DOHH2 (cell line): ENCODE results near the gene PTGIR.

Source experiments
- H3F3A ChIP-seq: fragments of 200-600 bp; sonication (generic), shearing (Covaris generic); 2 replicates; pipeline ENCODE4 v1.6.0; 2016; ENCODE audit warnings: antibody characterized with exemption, mild to moderate bottlenecking; ENCODE audit not compliant: control insufficient read depth, insufficient read depth
- H3K27ac ChIP-seq: fragments of 200-600 bp; sonication (generic); 2 replicates; pipeline ENCODE4 v1.5.1; 2014; ENCODE audit warnings: low read depth, mild to moderate bottlenecking, low read length, moderate library complexity
- H3K27me3 ChIP-seq: fragments of 200-600 bp; sonication (generic); 2 replicates; pipeline ENCODE4 v1.6.1; 2014; ENCODE audit warnings: mild to moderate bottlenecking, low read length, mixed read lengths; ENCODE audit not compliant: control insufficient read depth
- H3K36me3 ChIP-seq: fragments of 200-600 bp; sonication (generic); 2 replicates; pipeline ENCODE4 v1.6.1; 2014; ENCODE audit warnings: mild to moderate bottlenecking, low read length, moderate library complexity, mixed read lengths; ENCODE audit not compliant: control insufficient read depth
- H3K4me1 ChIP-seq: fragments of 200-600 bp; sonication (generic); 2 replicates; pipeline ENCODE4 v1.6.1; 2014; ENCODE audit warnings: mild to moderate bottlenecking, low read length, mixed read lengths; ENCODE audit not compliant: control insufficient read depth
- H3K4me2 ChIP-seq: fragments of 200-600 bp; sonication (generic); 2 replicates; pipeline ENCODE4 v1.6.0; 2014; ENCODE audit warnings: mild to moderate bottlenecking, low read length, moderate library complexity
- H3K4me3 ChIP-seq: fragments of 200-600 bp; sonication (generic); 2 replicates; pipeline ENCODE4 v1.5.1; 2014; ENCODE audit warnings: mild to moderate bottlenecking, low read length, mixed read lengths
- H3K79me2 ChIP-seq: fragments of 200-600 bp; sonication (generic); 2 replicates; pipeline ENCODE4 v1.6.1; 2014; ENCODE audit warnings: mild to moderate bottlenecking, low read length, mixed read lengths; ENCODE audit not compliant: control insufficient read depth
- H3K9me2 ChIP-seq: fragments of 200-600 bp; sonication (generic); replicated peaks from 2 replicates; pipeline ENCODE4 v1.6.1; 2014; ENCODE audit warnings: mild to moderate bottlenecking, low read length, mixed read lengths; ENCODE audit not compliant: control insufficient read depth
- H3K9me3 ChIP-seq: fragments of 200-600 bp; sonication (generic); 2 replicates; pipeline ENCODE4 v1.6.1; 2014; ENCODE audit warnings: antibody characterized with exemption, low read length, mixed read lengths; ENCODE audit not compliant: control insufficient read depth, insufficient read depth
- H4K20me1 ChIP-seq: fragments of 200-600 bp; sonication (generic); 2 replicates; pipeline ENCODE4 v1.6.0; 2014; ENCODE audit warnings: low read depth, mild to moderate bottlenecking, antibody characterized with exemption, low read length, moderate library complexity; ENCODE audit not compliant: control insufficient read depth, insufficient read depth
- CTCF ChIP-seq: fragments of 200-600 bp; sonication (generic); IDR thresholded peaks from one replicate; pipeline ENCODE4 v1.5.1; 2014; ENCODE audit warnings: antibody characterized with exemption, mild to moderate bottlenecking, low read depth, low read length; ENCODE audit not compliant: poor library complexity, severe bottlenecking
- EZH2phosphoT487 ChIP-seq: fragments of 200-600 bp; sonication (generic); IDR thresholded peaks from 2 replicates; pipeline ENCODE4 v1.6.1; 2017; ENCODE audit warnings: borderline replicate concordance, mild to moderate bottlenecking, antibody characterized with exemption, low read length, moderate library complexity, mixed read lengths

Gene PTGIR

GRCh38 chr19:46601318-46602224 lies 23.3 kb downstream of the PTGIR start, which contains the start of gene CALM3:
TSS of gene CALM3 (plus strand) at chr19:46601330. CDS start at chr19:46601435, 105 bp downstream.
- H3K79me2 ChIP-seq, result peaks cover 48% of the 10 kb centered on the region

GRCh38 chr19:46600384-46601317 lies 24.2 kb downstream of the PTGIR start:
- H3K4me2 ChIP-seq, result peak overlapping the region; percentile 86
- peak overlapping the region; percentile 90 for H3K27ac ChIP-seq
- peak overlapping the region; percentile 81 for H3K4me3 ChIP-seq
- H3K27me3 ChIP-seq, result no peaks in the 10 kb centered on the region
- peaks cover 24% of the 10 kb centered on the region for H3K4me1 ChIP-seq
- H3K36me3 ChIP-seq, result peaks cover 39% of the 10 kb centered on the region
- 0 out of 2 replicates have a peak, but pooled peaks cover 2% of the 10 kb centered on the region for H3F3A ChIP-seq
- H3K9me2 ChIP-seq, result no peaks in the 10 kb centered on the region
- H3K9me3 ChIP-seq, result peaks cover 9% of the 10 kb centered on the region
- H3K79me2 ChIP-seq, result peaks cover 45% of the 10 kb centered on the region
- peaks cover 19% of the 10 kb centered on the region for H4K20me1 ChIP-seq
- no peak for TF ChIP-seq EZH2phosphoT487
- no peak for TF ChIP-seq CTCF

More at GRCh38 chr19:46601318-46602224, 23.3 kb downstream of the PTGIR start, which contains the start of gene CALM3:
- H3F3A ChIP-seq, result 0 out of 2 replicates have a peak, but pooled peaks cover 2% of the 10 kb centered on the region
- peak within 1 kb of the TSS; percentile 86 for H3K4me2 ChIP-seq
- no peaks in the 10 kb centered on the region for H3K9me2 ChIP-seq
- H3K4me3 ChIP-seq, result peak within 1 kb of the TSS; percentile 81
- H3K27me3 ChIP-seq, result no peaks in the 10 kb centered on the region
- H3K27ac ChIP-seq, result peak within 1 kb of the TSS; percentile 90
- peaks cover 24% of the 10 kb centered on the region for H3K4me1 ChIP-seq
- H3K9me3 ChIP-seq, result peaks cover 9% of the 10 kb centered on the region
- H3K36me3 ChIP-seq, result peaks cover 48% of the 10 kb centered on the region
- H4K20me1 ChIP-seq, result peaks cover 19% of the 10 kb centered on the region
- TF ChIP-seq CTCF (no peak), EZH2phosphoT487 (no peak)

GRCh38 chr19:46599716-46600373 lies 25.0 kb downstream of the PTGIR start:
- H4K20me1 ChIP-seq, result peaks cover 19% of the 10 kb centered on the region
- peaks cover 31% of the 10 kb centered on the region for H3K36me3 ChIP-seq
- H3K4me1 ChIP-seq, result peaks cover 24% of the 10 kb centered on the region
- H3K9me3 ChIP-seq, result peaks cover 9% of the 10 kb centered on the region
- H3K27me3 ChIP-seq, result no peaks in the 10 kb centered on the region
- H3K27ac ChIP-seq, result no peak overlapping the region
- no peaks in the 10 kb centered on the region for H3K9me2 ChIP-seq
- H3K4me2 ChIP-seq, result peak overlapping the region; percentile 86
- TF ChIP-seq EZH2phosphoT487, result no peak
- no peak for TF ChIP-seq CTCF
- H3K79me2 ChIP-seq, result peaks cover 37% of the 10 kb centered on the region
- H3K4me3 ChIP-seq, result peak overlapping the region; percentile 79
- H3F3A ChIP-seq, result 0 out of 2 replicates have a peak, but pooled peaks cover 2% of the 10 kb centered on the region
